Smooth muscle cell (in vitro differentiated cells): Measurements from ENCODE around the gene KLHDC10. TPM values are rescaled to one million over a fixed set of nuclear protein-coding genes. Genes with fewer than 3 reads are reported as not detected.

ENCODE experiments used
- DNase-seq: peaks from one replicate; lab custom pipeline; 2025; ENCODE audit not compliant: unreplicated experiment; lab: John Stamatoyannopoulos, UW
- H2AFZ ChIP-seq: fragments of 200-600 bp; sonication (generic); 2 replicates; pipeline ENCODE4 v1.6.0; 2016; ENCODE audit warnings: antibody characterized with exemption, low read depth, mild to moderate bottlenecking
- H3F3A ChIP-seq: fragments of 200-600 bp; sonication (generic); 2 replicates; pipeline ENCODE4 v1.6.0; 2017; ENCODE audit warnings: antibody characterized with exemption, low read depth
- H3K27ac ChIP-seq: fragments of 200-600 bp; sonication (generic); 2 replicates; pipeline ENCODE4 v1.5.1; 2016; ENCODE audit warnings: low read depth, mild to moderate bottlenecking
- H3K27me3 ChIP-seq: fragments of 200-600 bp; sonication (generic); 2 replicates; pipeline ENCODE4 v1.6.1; 2016; ENCODE audit warnings: low read depth, mild to moderate bottlenecking
- H3K36me3 ChIP-seq: fragments of 200-600 bp; sonication (generic); 2 replicates; pipeline ENCODE4 v1.5.1; 2016; ENCODE audit warnings: low read depth
- H3K4me1 ChIP-seq: fragments of 200-600 bp; sonication (generic); 2 replicates; pipeline ENCODE4 v1.5.1; 2016; ENCODE audit warnings: low read depth
- H3K4me2 ChIP-seq: fragments of 200-600 bp; sonication (generic); 2 replicates; pipeline ENCODE4 v1.6.0; 2016; ENCODE audit warnings: mild to moderate bottlenecking
- H3K4me3 ChIP-seq: fragments of 200-600 bp; sonication (generic); 2 replicates; pipeline ENCODE4 v1.5.1; 2016; ENCODE audit warnings: mild to moderate bottlenecking
- H3K79me2 ChIP-seq: fragments of 200-600 bp; sonication (generic); 2 replicates; pipeline ENCODE4 v1.6.0; 2016; ENCODE audit warnings: low read depth, mild to moderate bottlenecking
- H3K9ac ChIP-seq: fragments of 200-600 bp; sonication (generic); 2 replicates; pipeline ENCODE4 v1.6.0; 2016; ENCODE audit warnings: low read depth
- H3K9me3 ChIP-seq: fragments of 200-600 bp; sonication (generic); replicated peaks from 2 replicates; pipeline ENCODE4 v1.5.1; 2016; ENCODE audit warnings: low read depth
- H4K20me1 ChIP-seq: fragments of 200-600 bp; sonication (generic); 2 replicates; pipeline ENCODE4 v1.6.0; 2016; ENCODE audit warnings: low read depth
- WGBS: methylation state at CpG from one replicate; pipeline ENCODE4 v1.1.7; 2016; ENCODE audit warnings: low lambda C conversion rate; 5-methylcytosine and 5-hydroxymethylcytosine counted together
- polyA plus RNA-seq: library from polyadenylated mRNA; unstranded; fragments of >200 nt; fragmentation: Nextera tagmentation; extraction: Ambion mirVana; gene quantifications from 2 replicates; pipeline ENCODE4 v1.2.1, GENCODE V29; 2016
- total RNA-seq: library from RNA; depleted of rRNA; stranded (reverse); fragments of >200 nt; gene quantifications from 2 replicates; pipeline ENCODE4 v1.2.3, GENCODE V29; 2014
- TF ChIP-seq, protein P1 (sequence below): fragments of 200-600 bp; sonication (generic); IDR thresholded peaks from 2 replicates; pipeline ENCODE4 v1.5.1; 2017; ENCODE audit warnings: borderline replicate concordance, mild to moderate bottlenecking, antibody characterized with exemption; ENCODE audit not compliant: insufficient read depth, poor library complexity, severe bottlenecking

KLHDC10 gene
- total and polyA plus RNA-seq, 2 experiments from 2014 or later: 8.3 to 24.9 TPM

DNA sequence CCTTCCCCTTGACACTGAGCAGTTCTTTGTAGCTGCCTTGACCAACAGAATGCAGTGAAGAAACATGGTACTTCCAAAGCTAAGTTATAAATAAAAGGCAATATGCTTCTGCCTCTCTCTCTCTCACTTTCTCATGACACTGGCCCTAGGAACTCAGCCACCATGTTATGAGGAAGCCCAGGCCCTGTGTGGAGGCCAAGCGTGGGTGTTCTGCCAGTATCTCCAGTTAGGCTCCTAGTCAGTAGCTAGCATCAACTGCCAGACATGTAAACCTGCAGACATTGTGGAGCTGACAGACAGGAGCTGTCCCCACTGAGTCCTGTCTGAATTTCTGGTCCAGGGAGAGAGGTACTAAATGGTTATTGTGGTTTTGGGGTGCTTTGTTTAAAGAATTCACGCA is 89.7 kb downstream of the KLHDC10 start:
- no peaks in the 10 kb centered on the region for H3K79me2 ChIP-seq
- H4K20me1 ChIP-seq: no peaks in the 10 kb centered on the region
- H3K9ac ChIP-seq: no peak overlapping the region
- DNase-seq: no peak
- H3F3A ChIP-seq: no peaks in the 10 kb centered on the region
- H3K4me2 ChIP-seq: no peak overlapping the region
- no peaks in the 10 kb centered on the region for H3K36me3 ChIP-seq
- H3K9me3 ChIP-seq: no peaks in the 10 kb centered on the region
- TF ChIP-seq, protein P1, sequence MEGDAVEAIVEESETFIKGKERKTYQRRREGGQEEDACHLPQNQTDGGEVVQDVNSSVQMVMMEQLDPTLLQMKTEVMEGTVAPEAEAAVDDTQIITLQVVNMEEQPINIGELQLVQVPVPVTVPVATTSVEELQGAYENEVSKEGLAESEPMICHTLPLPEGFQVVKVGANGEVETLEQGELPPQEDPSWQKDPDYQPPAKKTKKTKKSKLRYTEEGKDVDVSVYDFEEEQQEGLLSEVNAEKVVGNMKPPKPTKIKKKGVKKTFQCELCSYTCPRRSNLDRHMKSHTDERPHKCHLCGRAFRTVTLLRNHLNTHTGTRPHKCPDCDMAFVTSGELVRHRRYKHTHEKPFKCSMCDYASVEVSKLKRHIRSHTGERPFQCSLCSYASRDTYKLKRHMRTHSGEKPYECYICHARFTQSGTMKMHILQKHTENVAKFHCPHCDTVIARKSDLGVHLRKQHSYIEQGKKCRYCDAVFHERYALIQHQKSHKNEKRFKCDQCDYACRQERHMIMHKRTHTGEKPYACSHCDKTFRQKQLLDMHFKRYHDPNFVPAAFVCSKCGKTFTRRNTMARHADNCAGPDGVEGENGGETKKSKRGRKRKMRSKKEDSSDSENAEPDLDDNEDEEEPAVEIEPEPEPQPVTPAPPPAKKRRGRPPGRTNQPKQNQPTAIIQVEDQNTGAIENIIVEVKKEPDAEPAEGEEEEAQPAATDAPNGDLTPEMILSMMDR: no peak
- no peak overlapping the region for H3K27ac ChIP-seq
- no peak overlapping the region for H2AFZ ChIP-seq
- no peaks in the 10 kb centered on the region for H3K27me3 ChIP-seq
- WGBS: 100% methylated on average over 2 of the region's 2 CpGs
- no peak overlapping the region for H3K4me3 ChIP-seq
- H3K4me1 ChIP-seq: no peaks in the 10 kb centered on the region

DNA sequence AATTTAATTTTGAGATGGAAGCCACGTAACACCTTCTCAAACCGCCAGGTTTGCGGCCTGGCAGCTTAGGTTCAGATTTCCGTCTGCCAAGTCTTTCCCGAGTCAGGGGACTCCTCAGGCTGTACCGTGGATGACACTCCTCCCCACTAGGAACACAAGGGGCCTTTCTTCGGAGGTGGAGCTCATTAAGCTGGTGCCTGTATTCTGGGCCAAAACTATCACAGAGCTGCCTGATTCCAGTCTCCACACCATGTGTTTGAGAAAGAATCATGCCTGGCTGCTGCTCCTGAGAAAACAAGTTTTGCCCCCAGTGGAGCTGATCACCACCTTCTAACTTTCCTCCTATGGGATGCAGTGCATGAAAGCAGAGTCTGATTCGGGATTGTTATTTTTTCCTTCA is 90.1 kb downstream of the KLHDC10 start:
- Histone ChIP-seq H3K36me3 (no peaks in the 10 kb centered on the region), H3K4me2 (no peak overlapping the region), H3K9me3 (no peaks in the 10 kb centered on the region), H4K20me1 (no peaks in the 10 kb centered on the region), H3K27me3 (no peaks in the 10 kb centered on the region), H3K4me3 (no peak overlapping the region), H2AFZ (no peak overlapping the region), H3F3A (no peaks in the 10 kb centered on the region), H3K9ac (no peak overlapping the region), H3K4me1 (no peaks in the 10 kb centered on the region), H3K27ac (no peak overlapping the region), H3K79me2 (no peaks in the 10 kb centered on the region)
- TF ChIP-seq, protein P1: no peak
- WGBS: 97% methylated on average over 8 of the region's 8 CpGs
- no peak for DNase-seq

DNA sequence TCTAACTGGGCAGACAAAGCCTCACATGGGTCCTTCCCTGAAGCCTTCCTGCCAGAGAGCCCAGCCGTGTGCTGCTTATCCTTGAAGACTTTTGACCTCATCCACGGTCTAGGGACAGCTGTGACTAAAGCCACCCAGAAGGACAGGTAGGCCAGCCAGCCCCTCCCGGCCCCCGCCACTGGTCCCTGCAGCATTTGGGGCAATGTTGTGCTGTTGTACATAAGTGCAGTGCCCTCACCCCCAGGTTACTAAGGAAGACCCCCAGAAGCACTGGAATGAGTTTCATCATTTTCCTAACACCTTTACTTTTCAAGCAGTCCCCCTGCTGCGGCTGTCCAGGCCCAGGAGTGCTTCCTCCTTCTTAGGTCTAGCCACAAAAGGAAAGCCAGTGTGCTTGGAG is 91.9 kb downstream of the KLHDC10 start:
- H3F3A ChIP-seq: no peaks in the 10 kb centered on the region
- H3K9me3 ChIP-seq: no peaks in the 10 kb centered on the region
- no peaks in the 10 kb centered on the region for H3K4me1 ChIP-seq
- TF ChIP-seq, protein P1: no peak
- no peaks in the 10 kb centered on the region for H3K27me3 ChIP-seq
- H3K4me2 ChIP-seq: no peak overlapping the region
- DNase-seq: no peak
- H3K36me3 ChIP-seq: no peaks in the 10 kb centered on the region
- 95% methylated on average over 5 of the region's 5 CpGs for WGBS
- no peaks in the 10 kb centered on the region for H3K79me2 ChIP-seq
- no peak overlapping the region for H2AFZ ChIP-seq
- no peaks in the 10 kb centered on the region for H4K20me1 ChIP-seq
- no peak overlapping the region for H3K9ac ChIP-seq
- H3K4me3 ChIP-seq: no peak overlapping the region
- no peak overlapping the region for H3K27ac ChIP-seq

DNA sequence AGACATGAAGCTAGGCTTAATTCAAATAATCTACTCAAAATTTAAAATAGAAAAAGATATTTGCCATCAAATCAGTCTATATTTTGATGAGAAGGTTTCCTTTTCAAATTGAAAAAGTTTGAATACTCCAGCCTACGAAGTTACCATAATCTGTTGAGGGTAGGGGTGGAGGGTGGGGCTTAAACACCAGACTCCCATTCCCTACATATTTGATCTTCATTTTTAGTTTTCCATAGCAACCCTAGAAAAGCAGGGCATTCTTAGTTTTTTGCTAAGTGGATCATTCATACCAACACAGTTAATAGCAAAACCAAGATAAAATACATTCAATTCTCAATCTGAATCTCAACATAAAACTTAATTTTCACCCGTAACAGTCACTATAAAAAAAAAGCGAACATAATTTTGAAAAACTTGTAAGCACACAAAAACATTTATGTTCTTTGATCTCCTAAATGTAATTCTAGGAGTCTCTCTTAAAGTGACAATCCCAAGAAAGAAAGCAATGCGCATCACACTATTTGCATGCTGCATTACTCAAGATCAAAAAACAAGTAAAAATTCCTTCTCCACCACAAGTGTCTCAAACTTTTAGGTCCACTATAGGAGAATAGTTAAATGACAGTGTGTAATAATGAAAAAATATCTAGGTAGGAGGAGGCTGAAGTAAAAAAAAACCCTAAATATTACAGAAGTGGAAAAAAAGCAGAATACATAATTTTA is 104.1 kb downstream of the KLHDC10 start:
- Histone ChIP-seq H3K9ac (no peak overlapping the region), H3K4me2 (no peak overlapping the region), H3K79me2 (no peaks in the 10 kb centered on the region), H3K4me3 (no peak overlapping the region), H2AFZ (no peak overlapping the region), H3F3A (no peaks in the 10 kb centered on the region), H3K36me3 (no peaks in the 10 kb centered on the region), H3K4me1 (no peaks in the 10 kb centered on the region), H3K27me3 (no peaks in the 10 kb centered on the region), H3K27ac (no peak overlapping the region), H3K9me3 (no peaks in the 10 kb centered on the region), H4K20me1 (no peaks in the 10 kb centered on the region)
- no peak for DNase-seq
- TF ChIP-seq, protein P1: no peak
- 95% methylated on average over 4 of the region's 4 CpGs for WGBS
